MCF 10A (cell line): Measurements from ENCODE around the gene CCNL1. TPM values are rescaled to one million over a fixed set of nuclear protein-coding genes. Genes with fewer than 3 reads are reported as not detected.

Source experiments
- BruUV-seq: library from RNA; stranded (reverse); fragments of 400-500 nt; replicated peaks from 2 replicates; lab custom pipeline; 2021; lab: Mats Ljungman, UMichigan
- CTCF ChIA-PET: fragments of 300-600 bp; sonication (Branson Sonifier 250); formaldehyde crosslinking; extraction: SDS; loops from one replicate; lab custom pipeline; 2021; ENCODE audit warnings: antibody characterized with exemption, inconsistent platforms; lab: Yijun Ruan, JAX
- POLR2A ChIA-PET: fragments of 300-600, 350-650 bp; sonication (Branson Sonifier 250); formaldehyde crosslinking; extraction: SDS; loops from one replicate; lab custom pipeline; 2020; ENCODE audit warnings: antibody characterized with exemption, inconsistent platforms; lab: Yijun Ruan, JAX
- DNase-seq: peaks from one replicate; pipeline ENCODE4 v3.0.0-alpha.2; 2018; ENCODE audit not compliant: unreplicated experiment
- H3K27ac Mint-ChIP-seq: one replicate; pipeline ENCODE4 v1.8.0; 2022; ENCODE audit warnings: mild to moderate bottlenecking, low read depth, mixed read lengths; ENCODE audit not compliant: unreplicated experiment
- H3K27me3 Mint-ChIP-seq: one replicate; pipeline ENCODE4 v1.8.0; 2022; ENCODE audit warnings: mixed read lengths; ENCODE audit not compliant: insufficient read depth, unreplicated experiment
- H3K36me3 Mint-ChIP-seq: one replicate; pipeline ENCODE4 v1.8.0; 2022; ENCODE audit warnings: mild to moderate bottlenecking, moderate library complexity, mixed read lengths; ENCODE audit not compliant: insufficient read depth, unreplicated experiment
- H3K4me1 Mint-ChIP-seq: one replicate; pipeline ENCODE4 v1.8.0; 2022; ENCODE audit warnings: mixed read lengths; ENCODE audit not compliant: insufficient read depth, unreplicated experiment
- H3K4me3 Mint-ChIP-seq: one replicate; pipeline ENCODE4 v1.8.0; 2022; ENCODE audit warnings: mild to moderate bottlenecking, moderate library complexity, mixed read lengths; ENCODE audit not compliant: unreplicated experiment
- H3K9me3 Mint-ChIP-seq: one replicate; pipeline ENCODE4 v1.8.0; 2022; ENCODE audit warnings: mixed read lengths; ENCODE audit not compliant: unreplicated experiment
- intact Hi-C: fragments of 100-400 bp; cut with micrococcal nuclease; formaldehyde crosslinking; loops from 2 replicates; pipeline ENCODE4 v1.14.1; 2022
- total RNA-seq: library from RNA; stranded (reverse); gene quantifications from 2 replicates; pipeline ENCODE4 v1.2.3, GENCODE V29; 2022
- TF ChIP-seq, protein P1 (sequence below): fragments of 200-600 bp; IDR thresholded peaks from one replicate; pipeline ENCODE4 v1.8.0; 2022; ENCODE audit warnings: antibody characterized with exemption, mild to moderate bottlenecking; ENCODE audit not compliant: unreplicated experiment

Gene CCNL1
- total RNA-seq, 1 experiment from 2014 or later: 103 TPM

DNA sequence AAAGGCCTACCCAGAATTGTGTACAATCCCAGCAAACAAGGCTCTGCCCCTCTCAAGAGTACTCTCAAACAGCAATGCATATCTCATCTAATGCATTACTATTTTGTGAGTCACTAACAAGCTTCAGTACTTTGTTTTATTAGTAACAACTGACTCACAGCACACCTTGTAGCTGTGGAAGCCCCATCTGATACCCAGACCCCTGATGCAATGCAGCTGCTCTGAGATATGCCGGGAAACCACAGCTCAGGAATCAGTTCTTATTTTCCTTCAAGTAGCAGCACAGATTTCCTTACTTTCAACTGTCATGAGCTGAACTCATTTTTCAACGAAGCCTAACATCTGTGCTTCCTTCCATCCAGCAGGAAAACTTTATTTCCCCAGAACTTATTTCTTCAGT is 37.8 kb downstream of the CCNL1 start:
- CTCF ChIA-PET: interaction anchor here (0.8 to 6.9 kb wide), 7 partner anchors 10 to 614 kb away, joined by 3 to 35 read pairs (median 8); no protein-coding TSS in a partner anchor
- Mint-ChIP-seq H3K27me3 (no peaks in the 10 kb centered on the region), H3K27ac (peak overlapping the region; percentile 82), H3K9me3 (no peaks in the 10 kb centered on the region), H3K4me3 (no peak overlapping the region), H3K36me3 (no peaks in the 10 kb centered on the region), H3K4me1 (peaks cover 31% of the 10 kb centered on the region)
- POLR2A ChIA-PET: interaction anchor here (0.7 to 18.7 kb wide), 12 partner anchors 8 to 567 kb away, joined by 3 to 331 read pairs (median 6); partner anchors contain the start of genes SSR3 and TIPARP
- DNase-seq: peak; percentile 80
- no TSS peak for BruUV-seq
- TF ChIP-seq, protein P1, sequence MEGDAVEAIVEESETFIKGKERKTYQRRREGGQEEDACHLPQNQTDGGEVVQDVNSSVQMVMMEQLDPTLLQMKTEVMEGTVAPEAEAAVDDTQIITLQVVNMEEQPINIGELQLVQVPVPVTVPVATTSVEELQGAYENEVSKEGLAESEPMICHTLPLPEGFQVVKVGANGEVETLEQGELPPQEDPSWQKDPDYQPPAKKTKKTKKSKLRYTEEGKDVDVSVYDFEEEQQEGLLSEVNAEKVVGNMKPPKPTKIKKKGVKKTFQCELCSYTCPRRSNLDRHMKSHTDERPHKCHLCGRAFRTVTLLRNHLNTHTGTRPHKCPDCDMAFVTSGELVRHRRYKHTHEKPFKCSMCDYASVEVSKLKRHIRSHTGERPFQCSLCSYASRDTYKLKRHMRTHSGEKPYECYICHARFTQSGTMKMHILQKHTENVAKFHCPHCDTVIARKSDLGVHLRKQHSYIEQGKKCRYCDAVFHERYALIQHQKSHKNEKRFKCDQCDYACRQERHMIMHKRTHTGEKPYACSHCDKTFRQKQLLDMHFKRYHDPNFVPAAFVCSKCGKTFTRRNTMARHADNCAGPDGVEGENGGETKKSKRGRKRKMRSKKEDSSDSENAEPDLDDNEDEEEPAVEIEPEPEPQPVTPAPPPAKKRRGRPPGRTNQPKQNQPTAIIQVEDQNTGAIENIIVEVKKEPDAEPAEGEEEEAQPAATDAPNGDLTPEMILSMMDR: no peak
- intact Hi-C loops: no loop called here

DNA sequence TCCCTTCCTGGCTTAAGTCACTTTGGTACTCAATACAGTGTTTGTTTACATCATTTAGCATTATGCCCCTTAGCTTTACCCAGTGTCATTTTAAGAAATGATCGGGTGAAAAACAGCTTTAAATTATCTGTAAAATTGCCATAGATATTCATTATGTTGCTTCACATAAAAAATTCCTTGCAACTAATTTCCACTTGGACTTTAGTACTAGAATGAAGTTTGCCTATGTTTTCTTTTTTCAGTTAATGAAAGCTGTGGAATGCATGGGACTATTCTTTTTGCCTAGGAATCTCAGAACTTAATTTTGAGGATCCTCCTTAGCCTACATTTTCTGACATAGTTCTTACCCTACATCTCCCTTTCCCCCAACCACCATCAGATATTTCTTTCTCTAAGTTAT is 38.4 kb downstream of the CCNL1 start:
- H3K27me3 Mint-ChIP-seq: no peaks in the 10 kb centered on the region
- no peak overlapping the region for H3K4me3 Mint-ChIP-seq
- intact Hi-C loops: no loop called here
- no TSS peak for BruUV-seq
- DNase-seq: no peak
- H3K36me3 Mint-ChIP-seq: no peaks in the 10 kb centered on the region
- TF ChIP-seq, protein P1: no peak
- no peaks in the 10 kb centered on the region for H3K9me3 Mint-ChIP-seq
- CTCF ChIA-PET: interaction anchor here (0.6 to 6.9 kb wide), 4 partner anchors 16 to 1670 kb away, joined by 3 to 35 read pairs (median 12); no protein-coding TSS in a partner anchor
- peaks cover 31% of the 10 kb centered on the region for H3K4me1 Mint-ChIP-seq
- peak overlapping the region; percentile 82 for H3K27ac Mint-ChIP-seq
- POLR2A ChIA-PET: interaction anchor here (0.6 to 18.7 kb wide), 12 partner anchors 9 to 446 kb away, joined by 3 to 331 read pairs (median 6); partner anchors contain the start of gene TIPARP

DNA sequence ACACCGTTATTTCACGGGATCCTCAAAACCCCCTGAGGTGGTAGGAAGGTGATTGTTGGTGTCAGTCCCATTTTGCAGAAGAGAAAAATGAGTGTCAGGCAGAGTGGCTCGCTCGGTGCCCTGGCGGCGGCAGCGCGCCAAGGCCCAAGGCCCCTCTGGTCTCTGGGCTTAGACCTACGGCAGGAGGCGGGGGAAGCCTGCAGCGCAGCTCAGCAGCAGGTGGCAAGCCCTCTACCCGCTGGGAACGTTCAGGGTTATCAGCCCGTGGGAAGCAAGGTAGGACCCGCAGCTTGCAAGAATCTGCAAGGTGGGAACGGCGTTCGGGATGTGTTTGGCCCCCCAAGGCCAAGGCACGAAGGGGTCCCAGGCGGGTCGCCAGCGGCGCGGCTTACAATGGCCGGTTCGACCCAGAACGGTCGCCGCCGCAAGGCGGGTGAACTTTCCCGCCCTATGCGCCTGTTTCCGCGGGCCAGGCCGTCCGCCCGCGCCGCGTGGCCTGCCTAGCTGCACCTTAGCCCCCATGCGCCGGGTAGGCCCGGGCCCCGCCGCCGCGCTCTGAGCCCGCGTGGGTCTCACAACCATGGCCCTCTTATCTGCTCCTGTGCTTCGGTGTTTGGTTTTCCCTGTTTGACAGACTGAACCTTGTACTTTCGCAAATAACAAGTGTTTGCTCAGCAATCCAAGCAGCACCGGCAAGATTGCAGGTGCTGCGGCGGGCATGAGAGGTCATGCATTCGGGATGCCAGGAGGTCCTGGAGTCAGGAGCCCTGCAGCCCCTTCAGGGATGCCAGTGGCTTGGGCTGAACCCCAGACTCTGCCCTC is 39.7 kb downstream of the CCNL1 start:
- ChIA-PET POLR2A (interaction anchor here (1.0 to 18.7 kb wide), 5 partner anchors 8 to 38 kb away, joined by 6 to 331 read pairs (median 20); no protein-coding TSS in a partner anchor), CTCF (interaction anchor here (0.7 to 6.9 kb wide), 2 partner anchors 29 to 33 kb away, joined by 3 to 35 read pairs; no protein-coding TSS in a partner anchor)
- Mint-ChIP-seq H3K4me1 (peaks cover 31% of the 10 kb centered on the region), H3K27me3 (no peaks in the 10 kb centered on the region), H3K36me3 (no peaks in the 10 kb centered on the region), H3K4me3 (no peak overlapping the region), H3K9me3 (no peaks in the 10 kb centered on the region), H3K27ac (no peak overlapping the region)
- BruUV-seq: no TSS peak
- TF ChIP-seq, protein P1: no peak
- no peak for DNase-seq
- intact Hi-C loops: no loop called here

DNA sequence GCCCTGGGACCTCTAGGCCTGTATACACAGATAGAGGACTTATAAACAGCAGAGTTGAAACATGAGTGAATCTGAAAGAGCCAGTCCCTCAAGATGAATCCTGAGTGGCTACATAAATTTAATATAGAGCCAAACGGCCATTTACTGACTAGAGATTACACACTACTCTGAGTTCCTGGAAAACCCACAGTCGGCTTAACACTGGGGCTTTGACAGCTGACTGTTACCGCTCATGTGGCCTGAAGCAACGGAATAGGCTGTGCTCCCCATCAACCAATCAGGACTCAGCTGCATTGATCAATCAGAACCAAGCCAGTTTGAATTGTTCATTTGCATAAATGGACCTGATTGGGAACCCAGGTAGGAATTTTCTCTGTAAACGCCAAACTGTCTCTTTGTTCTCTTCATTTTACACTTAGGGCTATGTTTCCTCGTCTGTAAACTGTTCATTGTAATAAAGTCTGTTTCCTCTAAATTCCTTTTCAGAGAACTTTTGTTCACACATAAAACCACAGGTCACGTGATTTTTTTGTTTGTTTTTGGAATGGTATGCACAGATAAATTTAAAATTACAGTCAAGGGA is 40.5 kb downstream of the CCNL1 start:
- intact Hi-C loops: no loop called here
- no TSS peak for BruUV-seq
- Mint-ChIP-seq H3K4me1 (peaks cover 23% of the 10 kb centered on the region), H3K4me3 (no peak overlapping the region), H3K27me3 (no peaks in the 10 kb centered on the region), H3K9me3 (no peaks in the 10 kb centered on the region), H3K36me3 (no peaks in the 10 kb centered on the region), H3K27ac (no peak overlapping the region)
- POLR2A ChIA-PET: interaction anchor here (0.6 to 1.0 kb wide), 2 partner anchors 12 to 23 kb away, joined by 3 to 4 read pairs; no protein-coding TSS in a partner anchor
- DNase-seq: no peak
- CTCF ChIA-PET: interaction anchor here (0.7 to 1.3 kb wide), 2 partner anchors 28 to 37 kb away, joined by 3 to 6 read pairs; no protein-coding TSS in a partner anchor
- TF ChIP-seq, protein P1: no peak
